Measurements from ENCODE around the gene MAD2L2.

The MAD2L2 gene

GRCh38 chr1:11671205-11671543 is 9.8 kb downstream of the MAD2L2 start:
- TF ChIP-seq USF1 (IDR thresholded peaks at IDR 0.05) = no peak
- no peak for TF ChIP-seq TEAD4 (IDR thresholded peaks at IDR 0.05)
- no peak for TF ChIP-seq RAD21 (IDR thresholded peaks at IDR 0.05; ENCODE audit: low read depth)
- TF ChIP-seq MAX (IDR thresholded peaks at IDR 0.05) = no peak
- TF ChIP-seq TAF1 (IDR thresholded peaks at IDR 0.05; ENCODE audit: low read depth) = no peak
- no peak for TF ChIP-seq NFIC (IDR thresholded peaks at IDR 0.05)
- TF ChIP-seq FOXM1 (IDR thresholded peaks at IDR 0.05; ENCODE audit: borderline replicate concordance, low read depth) = no peak
- no peak for TF ChIP-seq YY1 (IDR thresholded peaks at IDR 0.05; ENCODE audit: low read depth)
- no peak for TF ChIP-seq CREB1 (IDR thresholded peaks at IDR 0.05; ENCODE audit: low read depth)

- no peak for TF ChIP-seq TCF12 (IDR thresholded peaks at IDR 0.05; ENCODE audit: low read depth)
- TF ChIP-seq YY1 (IDR thresholded peaks at IDR 0.05; ENCODE audit: low read depth) = no peak
- no peak for TF ChIP-seq RAD21 (IDR thresholded peaks at IDR 0.05; ENCODE audit: low read depth)
- no peak for TF ChIP-seq MAX (IDR thresholded peaks at IDR 0.05)
- TF ChIP-seq CEBPB (IDR thresholded peaks at IDR 0.05) = no peak
- TF ChIP-seq EP300 (IDR thresholded peaks at IDR 0.05; ENCODE audit: borderline replicate concordance) = no peak
- no peak for TF ChIP-seq CREB1 (IDR thresholded peaks at IDR 0.05; ENCODE audit: low read depth)
- no peak for TF ChIP-seq REST (IDR thresholded peaks at IDR 0.05; ENCODE audit: low read depth)
- no peak for TF ChIP-seq TEAD4 (IDR thresholded peaks at IDR 0.05)
Measured at GRCh38 chr1:11670747-11671146, 10.2 kb downstream of the MAD2L2 start.

- TF ChIP-seq CREB1 (IDR thresholded peaks at IDR 0.05; ENCODE audit: low read depth) = no peak
- TF ChIP-seq YY1 (IDR thresholded peaks at IDR 0.05; ENCODE audit: low read depth) = no peak
- TF ChIP-seq EGR1 (IDR thresholded peaks at IDR 0.05) = no peak
- no peak for TF ChIP-seq TEAD4 (IDR thresholded peaks at IDR 0.05)
- TF ChIP-seq FOXM1 (IDR thresholded peaks at IDR 0.05; ENCODE audit: borderline replicate concordance, low read depth) = no peak
Measured at GRCh38 chr1:11668516-11668915, 12.4 kb downstream of the MAD2L2 start.

GRCh38 chr1:11664336-11665065 is 16.4 kb downstream of the MAD2L2 start:
- TF ChIP-seq REST (IDR thresholded peaks at IDR 0.05; ENCODE audit: low read depth) (no peak), ZBTB7A (IDR thresholded peaks at IDR 0.05; ENCODE audit: low read depth) (peak; percentile 50; the same call in 1 of the 2 replicates), EP300 (IDR thresholded peaks at IDR 0.05; ENCODE audit: borderline replicate concordance) (no peak)

- TF ChIP-seq CREB1 (IDR thresholded peaks at IDR 0.05; ENCODE audit: low read depth) = no peak
- TF ChIP-seq TAF1 (IDR thresholded peaks at IDR 0.05; ENCODE audit: low read depth) = no peak
- TF ChIP-seq EGR1 (IDR thresholded peaks at IDR 0.05) = no peak
- TF ChIP-seq EP300 (IDR thresholded peaks at IDR 0.05; ENCODE audit: borderline replicate concordance) = no peak
- no peak for TF ChIP-seq FOXM1 (IDR thresholded peaks at IDR 0.05; ENCODE audit: borderline replicate concordance, low read depth)
- no peak for TF ChIP-seq TEAD4 (IDR thresholded peaks at IDR 0.05)
- no peak for TF ChIP-seq ZBTB7A (IDR thresholded peaks at IDR 0.05; ENCODE audit: low read depth)
- TF ChIP-seq RAD21 (IDR thresholded peaks at IDR 0.05; ENCODE audit: low read depth) = no peak
- no peak for TF ChIP-seq REST (IDR thresholded peaks at IDR 0.05; ENCODE audit: low read depth)
- no peak for TF ChIP-seq TCF12 (IDR thresholded peaks at IDR 0.05; ENCODE audit: low read depth)
- no peak for TF ChIP-seq USF1 (IDR thresholded peaks at IDR 0.05)
- no peak for TF ChIP-seq CEBPB (IDR thresholded peaks at IDR 0.05)
- TF ChIP-seq NFIC (IDR thresholded peaks at IDR 0.05) = no peak
- TF ChIP-seq YY1 (IDR thresholded peaks at IDR 0.05; ENCODE audit: low read depth) = no peak
- TF ChIP-seq MAX (IDR thresholded peaks at IDR 0.05) = no peak
Measured at GRCh38 chr1:11661103-11661502, 19.8 kb downstream of the MAD2L2 start.

All from Ishikawa (cell line).